A673 (cell line): ENCODE measurements around the gene SH2D4B.

ENCODE experiments used
- CTCF ChIP-seq: fragments of 300-800, 200-600 bp; sonication (generic); conservative IDR thresholded peaks from 2 replicates; pipeline ENCODE4 v1.5.1; 2017; ENCODE audit warnings: low read depth, mild to moderate bottlenecking, antibody characterized with exemption, low read length, moderate library complexity, mixed read lengths
- EZH2 ChIP-seq: fragments of 200-600 bp; sonication (generic); IDR thresholded peaks from 2 replicates; pipeline ENCODE4 v1.6.1; 2017; ENCODE audit warnings: borderline replicate concordance, low read depth, mild to moderate bottlenecking, mixed read lengths, antibody characterized with exemption, low read length; ENCODE audit not compliant: poor library complexity, severe bottlenecking

- TF ChIP-seq CTCF = no peak
- no peak for TF ChIP-seq EZH2
These were observed 20.1 kb upstream of the SH2D4B start for GRCh38 chr10:80517416-80518142.
